Mucosa of stomach (tissue), 1 donor: Measurements from ENCODE around the gene FRY.

Experiments
- H3K27me3 ChIP-seq: one replicate; pipeline ENCODE4 v1.7.0; 2013; ENCODE audit warnings: mild to moderate bottlenecking, low read length; ENCODE audit not compliant: control insufficient read depth, insufficient read depth
- H3K36me3 ChIP-seq: one replicate; pipeline ENCODE4 v1.7.0; 2013; ENCODE audit warnings: low read length; ENCODE audit not compliant: control insufficient read depth, insufficient read depth
- H3K4me1 ChIP-seq: one replicate; pipeline ENCODE4 v1.7.0; 2013; ENCODE audit warnings: mild to moderate bottlenecking, low read length; ENCODE audit not compliant: control insufficient read depth, insufficient read depth
- H3K4me3 ChIP-seq: one replicate; pipeline ENCODE4 v1.7.0; 2013; ENCODE audit warnings: low read length
- H3K9ac ChIP-seq: one replicate; pipeline ENCODE4 v1.7.0; 2013; ENCODE audit warnings: mild to moderate bottlenecking, low read length, moderate library complexity
- H3K9me3 ChIP-seq: one replicate; pipeline ENCODE4 v1.7.0; 2013; ENCODE audit warnings: mild to moderate bottlenecking, low read length, moderate library complexity; ENCODE audit not compliant: control insufficient read depth
- donor health status: Pancreatic carcinoma.

FRY gene

GRCh38 chr13:32201809-32202208, 170.2 kb downstream of the FRY start:
- no peaks in the 10 kb centered on the region for H3K36me3 ChIP-seq
- H3K27me3 ChIP-seq: no peaks in the 10 kb centered on the region
- no peak overlapping the region for H3K4me3 ChIP-seq
- no peaks in the 10 kb centered on the region for H3K9me3 ChIP-seq
- H3K4me1 ChIP-seq: peaks cover 13% of the 10 kb centered on the region
- H3K9ac ChIP-seq: no peak overlapping the region

DNA sequence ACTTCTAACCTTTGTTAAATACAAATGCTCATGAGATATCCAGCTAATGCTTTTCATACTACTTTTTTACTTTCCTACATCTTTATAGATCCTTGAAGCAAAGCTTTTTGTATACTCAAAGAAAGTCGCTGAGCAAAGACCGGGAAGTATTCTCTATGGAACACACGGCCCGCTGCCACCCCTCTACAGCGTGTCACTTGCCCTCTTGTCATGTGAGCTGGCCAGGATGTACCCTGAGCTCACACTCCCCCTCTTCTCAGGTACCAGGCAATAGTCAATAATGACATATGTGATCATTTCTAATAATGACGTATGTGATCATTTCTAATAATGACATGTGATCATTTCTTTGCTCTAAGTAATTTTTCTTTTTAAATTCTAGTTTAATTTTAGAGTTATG, 170.7 kb downstream of the FRY start:
- H3K36me3 ChIP-seq: no peaks in the 10 kb centered on the region
- H3K9ac ChIP-seq: no peak overlapping the region
- H3K27me3 ChIP-seq: no peaks in the 10 kb centered on the region
- H3K9me3 ChIP-seq: no peaks in the 10 kb centered on the region
- no peak overlapping the region for H3K4me3 ChIP-seq
- H3K4me1 ChIP-seq: peaks cover 13% of the 10 kb centered on the region

- H3K27me3 ChIP-seq: no peaks in the 10 kb centered on the region
- no peaks in the 10 kb centered on the region for H3K36me3 ChIP-seq
- H3K4me3 ChIP-seq: no peak overlapping the region
- peaks cover 13% of the 10 kb centered on the region for H3K4me1 ChIP-seq
- no peaks in the 10 kb centered on the region for H3K9me3 ChIP-seq
- H3K9ac ChIP-seq: no peak overlapping the region
Measured at GRCh38 chr13:32203221-32203620, 171.6 kb downstream of the FRY start.

GRCh38 chr13:32203736-32204135, 172.2 kb downstream of the FRY start:
- Histone ChIP-seq H3K27me3 (no peaks in the 10 kb centered on the region), H3K4me3 (no peak overlapping the region), H3K4me1 (peaks cover 13% of the 10 kb centered on the region), H3K36me3 (no peaks in the 10 kb centered on the region), H3K9me3 (no peaks in the 10 kb centered on the region), H3K9ac (no peak overlapping the region)

- Histone ChIP-seq H3K9me3 (no peaks in the 10 kb centered on the region), H3K27me3 (no peaks in the 10 kb centered on the region), H3K36me3 (no peaks in the 10 kb centered on the region), H3K9ac (no peak overlapping the region), H3K4me1 (peaks cover 13% of the 10 kb centered on the region), H3K4me3 (no peak overlapping the region)
Measured at GRCh38 chr13:32205431-32206096, 174.0 kb downstream of the FRY start.

DNA sequence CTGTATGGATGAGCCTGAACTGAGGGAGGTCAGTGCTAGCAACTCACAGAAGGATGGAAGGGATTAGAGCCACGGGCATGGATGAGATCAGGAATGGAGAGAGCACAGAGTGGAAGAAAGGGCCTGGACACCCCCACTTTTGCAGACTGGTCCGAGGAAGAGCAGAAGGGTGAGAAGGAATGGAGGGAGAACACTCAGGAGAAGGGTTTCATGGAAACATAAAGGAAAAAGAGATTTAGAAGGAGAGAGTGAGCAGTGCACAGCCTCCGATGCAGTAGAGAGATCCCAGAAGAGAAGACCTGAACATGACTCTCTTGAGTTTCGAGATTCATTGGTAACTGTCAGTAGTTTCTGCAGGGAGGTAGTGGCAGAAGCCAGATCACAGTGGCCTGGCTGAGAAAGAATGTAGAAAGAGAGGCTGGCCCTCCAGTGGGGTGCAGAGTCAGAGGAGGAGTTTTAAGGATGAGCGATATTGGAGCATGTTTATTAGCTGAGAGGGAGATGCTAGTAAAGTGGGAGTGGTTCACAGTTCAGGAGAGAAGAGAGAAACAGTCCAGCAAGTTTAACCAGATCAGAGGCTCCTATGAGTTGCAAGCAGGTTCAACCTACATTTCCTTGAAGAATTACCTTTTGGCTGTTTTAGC, 174.6 kb downstream of the FRY start:
- no peak overlapping the region for H3K9ac ChIP-seq
- H3K9me3 ChIP-seq: no peaks in the 10 kb centered on the region
- no peaks in the 10 kb centered on the region for H3K36me3 ChIP-seq

GRCh38 chr13:32208860-32209259, 177.3 kb downstream of the FRY start:
- Histone ChIP-seq H3K36me3 (no peaks in the 10 kb centered on the region), H3K4me3 (no peak overlapping the region), H3K4me1 (peaks cover 13% of the 10 kb centered on the region), H3K9ac (no peak overlapping the region), H3K9me3 (no peaks in the 10 kb centered on the region), H3K27me3 (no peaks in the 10 kb centered on the region)

More for the DNA sequence above, 174.6 kb downstream of the FRY start:
- H3K4me3 ChIP-seq: no peak overlapping the region
- H3K4me1 ChIP-seq: peaks cover 13% of the 10 kb centered on the region
- no peaks in the 10 kb centered on the region for H3K27me3 ChIP-seq

DNA sequence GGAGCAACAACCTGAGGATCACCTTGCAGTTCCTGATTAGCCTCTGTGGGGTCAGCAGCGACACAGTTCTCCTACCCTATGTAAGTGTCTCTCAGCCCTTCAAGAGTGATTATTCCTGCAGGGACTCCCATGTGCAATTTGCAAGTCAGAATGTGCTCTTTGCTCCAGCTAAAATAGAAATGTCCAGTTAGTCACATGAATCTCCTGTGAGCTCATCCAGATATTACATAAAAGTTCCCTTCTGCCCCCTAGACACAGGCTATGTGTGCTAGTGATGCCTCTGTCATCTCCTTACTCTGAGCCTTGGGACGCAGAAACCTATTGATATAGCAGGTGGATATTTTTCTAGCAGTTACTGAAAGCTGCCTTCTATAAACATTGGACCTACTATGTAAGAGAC, 178.1 kb downstream of the FRY start:
- Histone ChIP-seq H3K9ac (no peak overlapping the region), H3K36me3 (no peaks in the 10 kb centered on the region)

GRCh38 chr13:32210101-32210500, 178.5 kb downstream of the FRY start:
- Histone ChIP-seq H3K9ac (no peak overlapping the region), H3K4me3 (no peak overlapping the region), H3K27me3 (no peaks in the 10 kb centered on the region), H3K9me3 (no peaks in the 10 kb centered on the region), H3K4me1 (peaks cover 13% of the 10 kb centered on the region), H3K36me3 (no peaks in the 10 kb centered on the region)

More for the DNA sequence above, 178.1 kb downstream of the FRY start:
- Histone ChIP-seq H3K27me3 (no peaks in the 10 kb centered on the region), H3K4me1 (peaks cover 13% of the 10 kb centered on the region), H3K9me3 (no peaks in the 10 kb centered on the region), H3K4me3 (no peak overlapping the region)

DNA sequence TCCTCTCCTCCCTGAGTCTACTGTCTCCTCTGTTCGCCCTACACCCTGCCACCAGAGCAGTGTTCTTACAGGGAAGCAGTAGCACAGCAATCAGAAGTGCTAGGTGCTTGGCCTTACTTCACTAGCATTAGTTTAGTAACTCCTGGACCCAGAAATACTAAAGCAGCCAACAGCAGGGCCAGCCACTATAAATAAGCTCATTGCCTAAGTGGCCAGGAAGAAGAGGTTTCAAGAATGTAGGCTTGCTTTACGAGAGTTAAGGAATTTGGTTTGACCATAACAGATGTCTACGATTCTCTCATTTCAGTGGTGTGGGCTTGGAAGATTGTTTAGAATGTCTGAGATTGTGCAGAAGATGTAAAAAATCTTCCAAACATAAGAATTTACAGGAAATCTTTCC, 180.2 kb downstream of the FRY start:
- no peaks in the 10 kb centered on the region for H3K9me3 ChIP-seq
- H3K9ac ChIP-seq: no peak overlapping the region
- no peaks in the 10 kb centered on the region for H3K36me3 ChIP-seq

DNA sequence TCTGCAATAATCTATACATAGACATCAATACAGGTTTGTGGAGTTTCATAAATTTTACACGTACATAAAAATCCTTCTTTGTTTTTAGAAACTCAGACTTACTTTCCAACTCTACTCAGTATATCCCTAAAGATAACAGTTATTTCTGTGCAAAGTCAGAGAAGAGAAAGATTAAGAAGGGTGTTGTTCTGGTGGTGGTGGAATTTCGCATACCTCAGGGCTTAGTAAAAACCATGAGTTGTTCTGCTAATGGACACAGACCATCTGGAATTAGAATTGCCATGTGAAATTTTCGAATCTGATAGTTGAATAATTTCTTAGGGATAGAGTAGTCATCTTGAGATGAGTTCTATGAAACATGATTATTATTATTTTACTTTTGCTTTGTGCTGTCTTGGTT, 180.8 kb downstream of the FRY start:
- no peaks in the 10 kb centered on the region for H3K27me3 ChIP-seq
- no peaks in the 10 kb centered on the region for H3K9me3 ChIP-seq
- no peak overlapping the region for H3K4me3 ChIP-seq
- H3K4me1 ChIP-seq: peaks cover 8% of the 10 kb centered on the region
- no peak overlapping the region for H3K9ac ChIP-seq
- no peaks in the 10 kb centered on the region for H3K36me3 ChIP-seq

More for the DNA sequence above, 180.2 kb downstream of the FRY start:
- H3K4me3 ChIP-seq: no peak overlapping the region
- H3K27me3 ChIP-seq: no peaks in the 10 kb centered on the region
- H3K4me1 ChIP-seq: peaks cover 7% of the 10 kb centered on the region

- no peak overlapping the region for H3K4me3 ChIP-seq
- no peaks in the 10 kb centered on the region for H3K27me3 ChIP-seq
- H3K9ac ChIP-seq: no peak overlapping the region
- no peaks in the 10 kb centered on the region for H3K36me3 ChIP-seq
- H3K4me1 ChIP-seq: peaks cover 8% of the 10 kb centered on the region
- H3K9me3 ChIP-seq: no peaks in the 10 kb centered on the region
Measured at GRCh38 chr13:32213626-32214025, 182.1 kb downstream of the FRY start.
